ENCODE results near the gene FUT6.

FUT6 gene

DNA sequence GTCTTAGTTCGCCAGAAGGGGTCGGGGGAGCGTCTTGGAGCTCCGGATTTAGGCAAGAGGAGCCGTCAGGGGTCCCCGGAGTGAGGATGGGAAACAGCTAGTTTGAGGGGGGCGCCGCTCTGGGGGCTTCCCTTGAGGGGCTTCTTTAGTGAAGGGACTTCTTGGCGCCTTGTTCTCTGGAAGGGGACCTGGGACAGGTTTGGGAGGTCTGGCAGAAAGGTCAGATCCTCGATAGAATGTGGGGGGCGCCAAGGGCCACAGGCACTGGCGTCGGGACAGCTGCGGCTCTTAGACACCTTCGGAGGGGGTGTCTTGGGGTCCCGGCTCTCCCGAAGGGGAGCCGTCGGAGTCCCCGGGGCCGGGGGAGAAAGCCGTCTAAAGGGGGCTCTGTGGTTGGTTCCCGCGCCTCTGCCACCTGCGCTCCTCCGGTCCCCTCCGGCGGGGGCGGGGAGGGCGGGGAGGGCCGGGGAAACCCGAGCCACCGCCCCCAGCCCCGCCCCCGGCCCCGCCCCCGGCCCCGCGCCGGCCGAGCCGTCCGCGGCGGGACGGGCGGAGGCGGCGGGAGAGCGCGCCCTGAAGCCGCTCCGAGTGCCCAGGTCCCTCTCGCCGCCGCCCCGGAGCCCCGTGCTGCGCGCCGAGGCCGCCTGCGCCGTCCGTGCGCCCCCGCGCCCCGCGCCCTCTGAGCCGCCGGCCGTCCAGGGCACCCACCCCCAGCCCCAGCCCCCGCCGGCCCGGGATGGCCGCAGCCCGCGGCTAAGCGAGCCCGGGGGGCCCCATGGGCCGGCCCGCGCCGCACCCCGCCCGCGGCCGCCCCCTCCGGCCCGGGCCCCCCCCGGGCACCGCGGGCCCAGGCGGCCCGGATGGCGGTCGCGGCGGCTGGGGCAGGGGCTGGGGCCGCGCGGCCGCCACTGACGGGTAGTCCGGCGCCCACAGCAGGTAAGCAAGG is 34.7 kb downstream of the FUT6 start, which contains the start of gene NRTN:
TSS of gene NRTN (plus strand) at position 552 of the 946 bp plus-strand sequence. CDS start 19,099 bp downstream, outside the sequence.
- no peak for DNase-seq

DNA sequence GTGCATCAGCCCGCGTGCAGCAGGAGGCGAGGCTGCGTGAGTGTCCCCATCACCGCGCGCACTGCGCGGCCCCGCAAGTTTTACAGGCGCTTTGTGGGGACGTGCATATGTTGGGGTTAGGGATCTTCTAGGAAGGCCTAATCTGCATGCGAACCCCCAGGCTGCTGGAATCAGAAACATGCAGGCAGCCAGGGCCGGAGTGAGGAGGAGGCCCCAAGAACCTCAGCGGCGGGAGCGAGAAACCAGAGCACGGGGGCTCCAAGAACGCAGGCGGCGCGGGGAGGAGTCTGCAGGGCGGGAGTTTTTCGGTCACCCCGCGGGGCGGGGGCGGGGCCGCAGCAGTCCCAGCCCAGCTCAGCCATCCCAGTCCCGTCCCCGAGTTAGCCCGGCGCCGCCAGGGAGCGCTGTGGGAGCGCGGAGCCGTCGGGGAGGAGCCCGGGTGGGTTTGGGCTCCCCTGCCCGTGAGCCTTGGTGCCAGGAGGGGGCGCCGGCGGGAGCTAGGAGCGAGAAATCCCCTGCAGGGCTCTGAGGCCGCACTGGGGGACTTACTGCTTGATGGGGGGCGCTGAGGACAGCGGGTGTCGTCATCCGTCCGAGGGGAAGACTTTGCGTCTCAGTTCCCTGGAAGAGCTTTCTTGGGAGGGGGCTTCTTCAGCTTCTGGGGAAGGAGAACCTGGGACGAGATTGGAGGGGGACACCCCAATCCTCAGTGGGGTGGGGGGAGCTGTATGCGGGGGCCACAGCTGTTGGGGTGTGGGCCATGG is 35.6 kb downstream of the FUT6 start:
- peak; percentile 58 for DNase-seq

DNA sequence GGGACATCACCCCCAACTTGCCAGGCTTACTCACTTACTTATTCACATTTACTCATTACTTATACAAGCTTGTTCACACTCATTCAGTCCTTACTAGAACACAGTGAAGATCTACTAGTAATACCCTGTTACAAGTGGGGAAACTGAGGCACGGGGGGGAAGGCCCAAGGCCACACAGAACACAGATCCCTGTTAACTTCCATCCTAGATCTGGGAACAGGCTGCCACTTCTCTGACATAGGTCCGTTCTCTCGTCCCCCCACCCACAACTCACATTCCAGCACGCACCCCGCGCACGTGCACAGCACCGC is 36.1 kb downstream of the FUT6 start:
- no peak for DNase-seq

DNA sequence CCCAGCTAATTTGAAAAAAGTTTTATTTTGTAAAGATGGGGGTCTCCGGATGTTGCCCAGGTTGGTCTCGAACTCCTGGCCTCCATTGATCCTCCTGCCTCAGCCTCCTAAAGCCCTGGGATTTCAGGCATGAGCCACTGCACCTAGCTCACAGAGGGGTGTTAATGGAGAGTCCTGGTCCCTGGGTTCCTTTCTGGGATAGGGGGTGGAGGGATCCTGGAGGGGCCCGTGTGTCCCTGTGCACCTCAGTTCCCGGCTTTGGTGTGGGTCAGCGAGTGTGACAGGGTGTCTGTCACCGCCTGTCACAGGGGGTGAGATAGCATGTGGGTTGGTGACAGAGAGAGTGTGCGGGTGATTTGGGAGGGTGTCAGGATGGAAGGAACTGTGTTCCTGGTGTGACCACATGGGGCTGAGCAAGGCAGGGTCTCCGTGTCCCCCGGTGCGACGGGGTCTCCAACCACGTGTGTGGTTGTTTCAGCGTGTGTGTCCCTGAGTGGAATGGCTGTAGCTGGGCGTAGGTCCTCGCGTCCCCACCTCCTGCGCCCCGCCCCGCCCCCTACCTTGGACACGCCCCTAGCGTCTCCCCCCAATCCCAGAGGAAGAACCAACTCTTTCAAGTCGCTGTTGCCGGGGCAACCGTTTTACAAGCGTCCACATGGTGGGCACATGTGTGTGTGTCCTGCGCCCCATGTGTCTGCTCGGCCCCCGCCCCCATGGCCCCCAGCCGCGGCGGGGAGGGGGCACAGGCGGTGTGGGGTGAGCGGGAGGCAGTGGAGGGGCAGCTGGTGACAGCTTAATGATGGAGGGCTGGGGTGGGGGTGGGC is 37.5 kb downstream of the FUT6 start:
- DNase-seq = peak; percentile 79

DNA sequence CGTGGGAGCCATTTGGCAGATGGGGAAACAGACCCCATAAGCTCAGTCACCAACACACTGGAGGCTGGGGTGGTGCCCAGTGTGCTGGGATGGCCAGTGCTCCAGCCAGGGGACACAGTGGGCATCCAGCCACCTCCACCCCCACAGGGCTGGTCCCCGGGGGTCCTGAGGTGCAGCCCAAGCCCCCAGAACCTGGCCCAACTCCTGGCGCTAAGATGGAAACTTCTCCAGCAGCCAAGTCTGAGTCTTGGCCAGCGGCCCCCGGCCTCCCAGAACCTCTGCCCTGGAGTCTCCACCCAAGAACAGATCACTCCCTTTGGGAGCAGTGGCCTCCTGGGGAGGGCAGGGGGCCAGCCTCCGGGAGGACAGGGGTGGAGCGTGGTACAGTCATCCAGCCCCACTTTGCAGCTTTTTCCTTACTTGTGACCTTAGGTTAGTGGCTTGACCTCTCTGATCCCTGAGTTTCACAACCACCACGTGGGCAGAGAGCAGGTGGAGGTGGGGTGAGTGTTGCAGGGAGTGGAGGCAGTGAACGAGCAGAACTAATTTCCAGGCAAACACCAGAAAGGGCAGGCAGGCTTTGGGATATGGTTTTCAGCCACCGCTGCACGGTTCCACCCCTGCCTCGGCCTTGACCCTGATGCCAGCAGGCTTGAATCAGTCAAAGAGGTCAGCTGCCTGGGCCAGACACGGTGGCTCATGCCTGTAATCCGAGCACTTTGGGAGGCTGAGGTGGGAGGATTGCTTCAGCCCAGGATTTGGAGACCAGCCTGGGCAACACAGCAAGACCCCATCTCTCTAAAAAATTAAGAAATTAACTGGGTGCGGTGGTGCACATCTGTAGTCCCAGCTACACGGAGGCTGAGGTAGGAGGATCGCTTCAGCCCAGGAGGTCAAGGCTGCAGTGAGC is 38.9 kb downstream of the FUT6 start:
- no peak for DNase-seq

DNA sequence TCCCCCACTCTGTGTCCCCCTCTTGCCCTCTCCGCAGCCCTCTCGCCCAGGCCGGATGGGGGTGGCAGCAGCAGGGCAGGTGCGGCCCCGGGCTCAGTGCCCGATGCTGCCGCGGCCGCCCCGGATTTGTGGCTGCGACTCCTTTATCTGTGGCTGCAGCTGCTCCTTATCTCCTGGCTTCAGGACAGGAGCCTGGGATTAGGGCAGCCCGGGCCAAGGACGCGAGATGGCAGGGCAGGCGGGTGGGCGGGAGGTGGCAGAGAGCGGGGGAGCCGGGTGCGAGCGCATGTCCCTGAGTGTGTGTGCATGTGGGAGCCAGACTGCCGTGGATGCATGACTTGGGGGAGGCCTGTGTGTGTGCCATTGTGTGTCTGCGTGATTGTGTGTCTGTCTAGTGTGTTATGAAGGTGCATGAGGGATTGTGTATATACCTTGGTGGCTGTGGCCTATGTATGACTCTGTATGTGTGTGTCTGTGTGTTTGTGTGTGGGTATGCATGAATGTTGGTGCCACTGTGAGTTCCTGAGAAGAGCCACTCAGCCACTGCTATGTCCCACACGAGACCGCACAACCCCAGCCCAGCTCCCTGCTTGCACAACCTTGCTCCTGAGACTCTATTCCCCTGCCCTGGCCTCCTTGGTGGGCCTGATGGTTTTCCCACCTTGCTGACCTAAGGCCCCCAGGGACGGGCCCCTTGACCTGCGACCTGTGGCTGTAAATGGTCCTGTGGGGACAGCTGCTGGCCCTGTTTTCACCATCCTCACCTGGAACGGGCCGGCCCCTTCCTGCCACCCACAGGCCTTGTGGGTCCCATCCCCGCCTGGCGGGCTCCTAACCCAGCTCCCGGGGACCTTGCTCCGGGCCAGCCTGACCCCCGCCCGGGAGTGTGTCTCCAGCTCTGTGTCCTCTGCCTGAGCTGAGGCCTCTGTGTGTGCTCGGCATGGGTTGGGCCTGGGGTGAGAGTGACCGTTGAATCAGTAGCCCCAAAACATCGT is 40.0 kb downstream of the FUT6 start:
- no peak for DNase-seq

DNA sequence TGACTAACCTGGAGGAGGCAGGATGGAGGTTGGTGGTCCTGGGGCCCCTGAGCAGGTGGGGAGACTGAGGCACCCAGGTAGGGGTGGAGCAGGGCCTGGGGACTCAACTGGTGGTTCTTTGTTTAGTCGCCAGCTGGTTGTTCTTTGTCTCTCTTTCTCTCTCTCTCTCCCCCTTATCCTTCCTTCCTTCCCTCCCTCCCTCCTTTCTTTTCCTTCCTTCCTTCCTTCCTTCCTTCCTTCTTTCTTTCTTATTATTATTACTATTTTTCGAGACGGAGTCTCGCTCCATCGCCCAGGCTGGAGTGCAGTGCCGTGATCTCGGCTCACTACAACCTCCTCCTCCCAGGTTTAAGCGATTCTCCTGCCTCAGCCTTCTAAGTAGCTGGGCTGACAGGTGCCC is 41.3 kb downstream of the FUT6 start:
- no peak for DNase-seq

DNA sequence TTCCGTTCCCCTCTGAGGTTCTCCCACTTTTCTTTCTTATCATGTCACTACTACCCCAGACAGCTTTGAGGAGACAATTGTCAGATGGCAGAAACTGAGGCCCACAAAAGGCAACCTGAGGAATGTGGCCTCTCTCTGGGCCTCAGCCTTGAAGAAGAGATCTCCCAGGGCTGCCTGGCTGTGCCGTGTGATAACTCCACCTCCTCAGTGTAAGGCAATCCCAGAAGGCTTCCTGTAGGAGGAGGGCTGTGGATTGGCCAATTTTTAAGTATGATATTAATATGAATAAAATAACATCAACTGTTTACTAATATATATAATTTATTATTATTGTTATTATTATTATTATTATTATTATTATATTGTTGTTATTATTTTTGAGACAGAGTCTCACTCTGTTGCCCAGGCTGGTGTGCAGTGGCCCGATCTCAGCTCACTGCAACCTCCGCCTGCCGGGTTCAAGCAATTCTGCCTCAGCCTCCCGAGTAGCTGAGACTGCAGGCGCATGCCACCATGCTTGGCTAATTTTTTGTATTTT is 44.1 kb downstream of the FUT6 start:
- no peak for DNase-seq

DNA sequence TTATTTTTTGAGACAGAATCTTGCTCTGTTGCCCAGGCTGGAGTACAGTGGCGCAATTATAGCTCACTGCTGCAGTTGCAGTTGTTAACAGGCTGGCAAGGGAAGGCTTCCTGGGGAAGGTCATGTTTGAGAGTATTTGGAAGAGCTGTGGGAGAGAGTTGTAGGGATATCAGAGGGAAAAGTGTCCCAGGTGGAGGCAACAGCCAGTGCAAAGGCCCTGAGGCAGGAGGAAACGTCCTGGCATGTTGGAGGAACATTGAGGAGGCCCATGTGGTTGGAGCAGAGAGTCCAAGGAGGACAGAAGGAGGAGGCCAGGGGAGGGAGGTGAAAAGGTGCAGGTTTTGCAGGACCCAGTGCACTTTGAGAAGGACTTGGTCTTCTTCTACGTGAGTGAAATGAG is 46.3 kb downstream of the FUT6 start:
- no peak for DNase-seq

DNA sequence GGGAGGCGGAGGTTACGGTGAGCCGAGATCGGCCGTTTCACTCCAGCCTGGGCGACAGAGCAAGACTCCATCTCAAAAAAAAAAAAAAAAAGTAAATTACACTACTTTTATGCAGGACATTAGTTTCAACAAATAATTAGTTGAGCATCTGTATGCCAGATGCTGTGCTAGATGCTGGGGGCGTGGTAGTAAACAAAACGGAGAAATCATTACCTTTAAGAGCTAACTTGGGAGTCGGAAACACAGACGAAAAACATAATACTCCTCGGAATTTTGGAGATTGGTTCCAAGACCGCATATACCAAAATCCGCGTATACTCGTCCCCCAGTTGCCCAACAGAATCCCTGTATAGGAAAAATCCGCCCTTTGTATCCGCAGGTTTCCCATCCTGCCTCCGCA is 47.3 kb downstream of the FUT6 start:
- DNase-seq = no peak

DNA sequence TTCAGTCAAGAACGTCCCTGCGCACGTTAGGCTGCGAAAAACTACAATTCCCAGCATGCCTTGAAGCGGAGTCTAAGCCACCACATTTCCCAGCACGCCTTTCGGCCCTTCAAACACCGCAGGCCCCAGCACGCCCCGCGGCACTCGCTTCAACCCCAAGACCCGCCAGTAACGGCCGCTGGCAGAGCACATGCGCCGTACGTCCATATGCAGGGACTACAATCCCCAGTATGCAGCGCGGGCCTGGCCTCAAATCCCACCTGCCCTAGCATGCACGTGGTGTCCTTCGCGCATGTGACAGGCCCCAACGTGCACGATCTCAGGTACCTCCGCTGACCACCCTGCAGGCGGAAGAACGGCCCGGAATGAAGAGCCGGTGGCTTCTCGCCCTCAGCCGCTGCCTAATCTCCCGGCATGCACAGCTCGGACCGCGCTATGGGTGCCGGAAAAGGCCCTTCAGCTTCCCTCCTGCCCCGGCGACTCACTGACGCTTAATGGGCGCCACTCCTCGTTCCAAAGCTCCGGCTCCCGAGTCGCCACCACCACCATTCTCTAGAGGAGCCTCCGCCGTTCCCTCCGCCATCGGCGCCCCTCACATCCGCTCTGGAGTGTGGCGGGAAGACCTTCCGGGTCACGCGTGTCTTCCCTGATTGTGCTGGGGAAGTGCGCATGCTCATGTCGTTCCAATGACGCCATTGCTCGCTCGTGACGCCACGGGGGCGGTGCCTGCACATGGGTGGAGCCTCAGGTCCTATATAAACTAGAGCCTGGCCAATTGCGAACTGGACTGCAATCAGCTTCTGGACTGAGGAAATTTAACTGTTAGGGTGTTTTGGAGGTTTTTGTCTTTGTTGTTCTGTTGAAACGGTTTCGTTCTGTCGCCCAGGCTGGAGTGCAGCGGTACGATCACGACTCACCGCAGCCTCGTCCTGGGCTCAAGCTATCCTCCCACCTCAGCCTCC is 48.7 kb downstream of the FUT6 start, which contains the start of gene DUS3L:
TSS of gene DUS3L (minus strand) at position 605 of the 962 bp plus-strand sequence. CDS start at position 583, 22 bp downstream.
- DNase-seq = peak; percentile 76

DNA sequence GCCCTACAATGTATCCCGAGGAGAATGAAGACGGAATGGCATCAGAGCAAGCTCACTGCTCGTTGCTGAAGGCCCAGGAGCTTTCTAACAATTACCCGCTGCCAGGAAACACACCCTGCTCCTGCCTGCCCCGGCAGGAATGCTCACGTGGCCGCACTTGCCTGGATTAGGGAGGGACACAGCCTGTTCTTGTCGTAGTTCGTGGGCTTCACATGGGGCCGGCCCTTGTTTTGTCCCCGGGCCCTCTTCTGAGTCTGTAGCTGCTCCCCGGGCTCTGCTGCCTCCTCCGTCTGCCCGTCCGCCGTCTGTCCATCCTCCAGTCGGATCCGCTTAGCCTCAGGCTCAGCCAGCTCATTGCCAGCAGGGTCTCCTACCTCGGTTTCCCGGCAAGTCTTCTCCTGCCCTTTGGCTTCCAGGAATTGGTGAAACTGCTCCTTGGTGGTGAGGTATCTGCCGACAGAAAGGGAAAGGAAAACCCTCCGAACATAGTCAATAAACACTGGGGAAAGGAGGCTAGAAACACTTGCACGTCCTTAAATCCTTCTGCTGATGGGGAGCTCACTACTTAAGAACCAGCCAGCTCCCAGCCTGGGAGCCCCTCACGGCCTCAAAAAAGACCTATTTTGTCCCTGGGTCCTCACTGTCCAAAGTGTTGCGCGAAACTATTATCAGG is 49.5 kb downstream of the FUT6 start:
- DNase-seq = no peak

DNA sequence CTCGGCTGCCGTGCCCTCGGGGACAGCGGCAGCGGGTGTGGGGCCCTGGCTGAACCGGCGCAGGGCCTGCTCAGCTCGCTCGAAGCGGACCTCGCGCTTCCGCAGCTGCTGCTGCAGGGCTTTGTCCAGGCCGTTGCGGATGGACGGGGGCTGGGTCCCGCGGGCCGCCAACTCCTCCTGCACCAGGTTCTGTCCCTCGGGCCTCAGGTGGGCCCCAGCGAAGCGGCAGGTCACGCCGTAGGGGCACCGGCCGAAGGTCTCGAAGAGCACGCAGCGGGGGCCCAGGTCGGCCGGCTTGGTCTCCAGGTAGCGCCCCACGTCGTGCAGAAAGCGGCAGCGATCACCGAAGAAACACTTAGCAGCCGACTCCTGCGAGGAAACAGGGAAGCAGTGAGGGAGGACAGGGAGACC is 50.1 kb downstream of the FUT6 start:
- DNase-seq = no peak

DNA sequence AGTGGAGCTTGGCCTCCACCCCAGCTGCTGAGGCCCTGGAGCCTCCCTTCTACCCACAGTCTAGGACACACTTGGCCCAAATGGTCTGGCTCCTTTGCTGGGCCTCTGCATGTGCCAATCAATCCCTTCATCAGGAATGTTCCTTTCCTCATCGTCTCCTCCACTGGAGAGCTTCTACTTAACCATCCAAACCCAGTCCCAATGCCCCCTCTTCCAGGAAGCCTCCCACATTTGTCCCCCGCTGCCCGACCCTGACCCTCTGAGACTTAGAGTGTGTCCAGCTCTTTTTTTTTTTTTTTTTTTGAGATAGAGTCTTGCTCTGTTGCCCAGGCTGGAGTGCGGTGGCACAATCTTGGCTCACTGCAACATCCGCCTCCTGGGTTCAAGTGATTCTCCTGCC is 51.1 kb downstream of the FUT6 start:
- no peak for DNase-seq

DNA sequence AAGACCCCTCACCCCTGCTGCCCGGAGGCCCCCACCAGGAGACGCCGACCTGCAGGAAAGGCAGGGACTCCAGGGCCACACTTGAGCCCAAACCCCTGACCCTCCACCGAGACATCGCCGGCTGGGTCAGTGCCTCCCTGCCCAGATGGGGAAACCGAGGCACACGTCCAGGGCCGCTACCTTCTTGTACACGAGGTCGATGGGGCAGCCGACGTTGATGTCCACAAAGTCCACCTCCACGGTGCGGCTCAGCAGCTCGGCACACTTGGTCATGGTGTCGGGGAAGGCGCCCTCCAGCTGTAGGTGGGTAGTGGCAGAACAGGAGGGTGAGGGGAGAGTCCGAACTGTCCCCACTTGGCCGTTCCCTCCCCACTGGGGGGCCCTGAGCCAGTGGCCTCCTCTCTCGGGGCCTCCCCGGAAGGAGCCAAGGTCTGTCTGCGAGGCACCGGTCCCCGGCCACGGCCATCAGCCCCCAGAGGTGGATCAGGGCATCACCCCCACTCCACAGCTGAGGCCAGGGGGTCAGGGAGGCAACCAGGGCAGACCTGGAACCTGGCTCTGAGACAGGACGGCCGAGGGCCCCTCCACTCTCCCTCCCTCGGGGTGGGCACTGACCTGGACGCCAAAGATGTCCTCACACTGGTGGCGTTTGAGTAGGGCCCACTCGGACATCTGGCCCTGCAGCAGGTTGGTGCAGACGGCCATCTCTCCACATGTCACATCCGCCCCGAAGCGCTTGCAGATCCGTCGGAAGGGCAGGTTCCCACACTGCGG is 51.9 kb downstream of the FUT6 start:
- DNase-seq = no peak

DNA sequence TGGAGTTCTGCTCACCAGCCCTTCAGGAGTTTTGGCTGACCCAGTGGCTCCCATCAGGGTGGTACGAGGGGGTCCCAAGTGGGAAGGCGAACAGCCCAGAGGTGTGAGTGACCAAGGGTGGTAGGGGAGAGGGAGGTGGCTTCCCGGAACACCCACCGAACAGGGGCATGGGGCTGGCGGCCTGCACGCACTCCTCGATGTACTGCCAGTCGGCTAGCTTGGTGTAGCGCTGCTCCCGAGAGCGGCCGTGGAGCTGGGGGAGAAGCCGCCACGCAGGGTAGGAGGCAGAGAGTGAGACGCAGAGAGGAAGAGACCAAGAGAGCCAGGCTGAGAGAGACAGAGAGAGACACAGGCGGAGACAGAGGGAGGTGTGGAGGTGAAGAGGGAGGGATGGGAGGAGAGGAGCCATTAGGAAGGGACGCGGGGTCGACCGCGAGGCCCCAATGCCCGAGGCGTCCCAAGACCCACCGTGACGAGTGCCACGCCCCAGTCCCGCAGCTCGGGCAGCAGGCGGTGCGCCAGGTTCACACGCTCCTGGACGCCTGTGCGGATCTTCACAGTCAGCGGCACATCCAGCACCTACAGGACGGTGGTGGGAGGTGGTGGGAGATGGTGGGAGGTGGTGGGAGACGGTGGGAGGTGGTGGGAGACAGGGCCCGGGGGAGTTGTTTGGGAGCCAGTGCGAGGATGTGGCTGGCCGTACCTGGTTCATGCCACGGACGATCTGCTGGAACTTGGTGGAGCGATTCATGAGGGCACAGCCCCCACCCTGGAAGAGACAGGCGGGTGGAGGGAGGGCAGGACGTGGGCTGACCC is 52.7 kb downstream of the FUT6 start:
- DNase-seq = no peak

DNA sequence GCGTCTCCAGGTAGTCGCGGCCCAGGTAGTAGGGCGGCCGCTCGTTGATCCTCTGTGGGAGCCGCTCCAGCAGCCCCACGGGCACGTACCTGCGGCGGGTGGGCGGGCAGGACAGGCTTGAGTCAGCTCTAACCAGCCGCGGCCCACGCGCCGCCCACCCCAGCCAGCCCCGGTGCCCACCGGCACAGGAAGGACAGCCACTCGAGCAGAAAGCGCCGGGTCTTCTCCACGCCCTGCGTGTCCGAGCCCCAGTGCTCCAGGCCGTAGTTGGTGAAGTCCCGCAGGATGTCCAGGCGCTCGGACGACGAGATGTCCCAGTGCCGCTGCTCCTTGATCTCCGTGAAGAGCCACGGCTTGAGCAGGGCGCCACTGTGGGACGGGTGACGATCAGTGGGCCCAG is 54.1 kb downstream of the FUT6 start:
- no peak for DNase-seq

All from NCI-H524 treated with DMSO at 0.1 percent for 48 hours (cell line).